Epithelial cell of esophagus (primary cell): ENCODE results near the gene GLIS1.

Experiments used
- DNase-seq: peaks from one replicate; pipeline ENCODE4 v3.0.0; 2010; ENCODE audit warnings: low read depth
- H3K4me3 ChIP-seq: 2 replicates; pipeline ENCODE4 v1.5.1; 2011; ENCODE audit warnings: mild to moderate bottlenecking, low read length, control low read depth
- CTCF ChIP-seq: IDR thresholded peaks from 2 replicates; pipeline ENCODE4 v1.5.1; 2011; ENCODE audit warnings: low read depth, mild to moderate bottlenecking, low read length, control low read depth, inconsistent platforms; ENCODE audit not compliant: insufficient read depth; ENCODE audit errors: missing control alignments

Gene GLIS1

GRCh38 chr1:53640701-53641075 lies 98.3 kb downstream of the GLIS1 start:
- no peak for TF ChIP-seq CTCF
- DNase-seq = no peak
- H3K4me3 ChIP-seq = no peak overlapping the region

- DNase-seq = no peak
- no peak for TF ChIP-seq CTCF
These were observed 98.8 kb downstream of the GLIS1 start for GRCh38 chr1:53639996-53640700.

GRCh38 chr1:53639251-53639763 lies 99.7 kb downstream of the GLIS1 start:
- H3K4me3 ChIP-seq = no peak overlapping the region
- no peak for TF ChIP-seq CTCF
- peak; percentile 45 for DNase-seq

More at GRCh38 chr1:53639996-53640700, 98.8 kb downstream of the GLIS1 start:
- no peak overlapping the region for H3K4me3 ChIP-seq

- no peak for TF ChIP-seq CTCF
- no peak for DNase-seq
- H3K4me3 ChIP-seq = no peak overlapping the region
These were observed 100.5 kb downstream of the GLIS1 start for GRCh38 chr1:53638360-53639035.

- TF ChIP-seq CTCF = no peak
- H3K4me3 ChIP-seq = no peak overlapping the region
- no peak for DNase-seq
These were observed 101.2 kb downstream of the GLIS1 start for GRCh38 chr1:53637511-53638359.

- no peak overlapping the region for H3K4me3 ChIP-seq
- no peak for TF ChIP-seq CTCF
- DNase-seq = no peak
These were observed 102.3 kb downstream of the GLIS1 start for GRCh38 chr1:53636621-53637171.
